AG08395 (cell line): ENCODE data around the gene CYP39A1.

ENCODE experiments used
- DNase-seq: peaks from one replicate; pipeline ENCODE4 v3.0.0; 2012; ENCODE audit warnings: mixed read lengths, low spot score

Gene CYP39A1

GRCh38 chr6:46652603-46653438 lies at the start of gene CYP39A1, which contains the start of gene SLC25A27:
Gene CYP39A1 (minus strand): TSS chr6:46652818. CDS start chr6:46652582, 236 bp downstream.
Gene SLC25A27 (plus strand): TSS chr6:46652975. CDS start chr6:46653193, 218 bp downstream.
- DNase-seq = peak; percentile 96

- DNase-seq = no peak
Observed at GRCh38 chr6:46699970-46700369, 47.4 kb upstream of the CYP39A1 start.

GRCh38 chr6:46690911-46691451 lies 38.4 kb upstream of the CYP39A1 start:
- DNase-seq = no peak

- DNase-seq = no peak
Observed at GRCh38 chr6:46690141-46690755, 37.6 kb upstream of the CYP39A1 start.

GRCh38 chr6:46689657-46690056 lies 37.0 kb upstream of the CYP39A1 start:
- DNase-seq = no peak

GRCh38 chr6:46688966-46689335 lies 36.3 kb upstream of the CYP39A1 start:
- no peak for DNase-seq

GRCh38 chr6:46688117-46688965 lies 35.7 kb upstream of the CYP39A1 start:
- DNase-seq = no peak

- DNase-seq = no peak
Observed at GRCh38 chr6:46687619-46688097, 35.0 kb upstream of the CYP39A1 start, which contains the start of gene TDRD6. Gene TDRD6 (plus strand): TSS chr6:46687885. CDS start chr6:46688129, 244 bp downstream.

GRCh38 chr6:46684771-46685170 lies 32.2 kb upstream of the CYP39A1 start:
- DNase-seq = peak; percentile 13

- DNase-seq = no peak
Observed at GRCh38 chr6:46677314-46677654, 24.7 kb upstream of the CYP39A1 start.

- no peak for DNase-seq
Observed at GRCh38 chr6:46676604-46677313, 24.1 kb upstream of the CYP39A1 start.

GRCh38 chr6:46674410-46674809 lies 21.8 kb upstream of the CYP39A1 start:
- no peak for DNase-seq

- DNase-seq = no peak
Observed at GRCh38 chr6:46667377-46667776, 14.8 kb upstream of the CYP39A1 start.

- DNase-seq = no peak
Observed at GRCh38 chr6:46661483-46661882, 8.9 kb upstream of the CYP39A1 start.

- no peak for DNase-seq
Observed at GRCh38 chr6:46657642-46658041, 5.0 kb upstream of the CYP39A1 start.

GRCh38 chr6:46655803-46656202 lies 3.2 kb upstream of the CYP39A1 start:
- DNase-seq = no peak

- no peak for DNase-seq
Observed at GRCh38 chr6:46653439-46654195, 999 bp upstream of the CYP39A1 start.

GRCh38 chr6:46652232-46652602 lies 401 bp downstream of the CYP39A1 start:
- DNase-seq = no peak

- DNase-seq = no peak
Observed at GRCh38 chr6:46651816-46652215, 802 bp downstream of the CYP39A1 start.

- DNase-seq = no peak
Observed at GRCh38 chr6:46651006-46651405, 1.6 kb downstream of the CYP39A1 start.
